DOHH2 (cell line): ENCODE data around the gene GGACT.

Experiments
- H3F3A ChIP-seq: fragments of 200-600 bp; sonication (generic), shearing (Covaris generic); 2 replicates; pipeline ENCODE4 v1.6.0; 2016; ENCODE audit warnings: antibody characterized with exemption, mild to moderate bottlenecking; ENCODE audit not compliant: control insufficient read depth, insufficient read depth
- H3K27ac ChIP-seq: fragments of 200-600 bp; sonication (generic); 2 replicates; pipeline ENCODE4 v1.5.1; 2014; ENCODE audit warnings: low read depth, mild to moderate bottlenecking, low read length, moderate library complexity
- H3K27me3 ChIP-seq: fragments of 200-600 bp; sonication (generic); 2 replicates; pipeline ENCODE4 v1.6.1; 2014; ENCODE audit warnings: mild to moderate bottlenecking, low read length, mixed read lengths; ENCODE audit not compliant: control insufficient read depth
- H3K36me3 ChIP-seq: fragments of 200-600 bp; sonication (generic); 2 replicates; pipeline ENCODE4 v1.6.1; 2014; ENCODE audit warnings: mild to moderate bottlenecking, low read length, moderate library complexity, mixed read lengths; ENCODE audit not compliant: control insufficient read depth
- H3K4me1 ChIP-seq: fragments of 200-600 bp; sonication (generic); 2 replicates; pipeline ENCODE4 v1.6.1; 2014; ENCODE audit warnings: mild to moderate bottlenecking, low read length, mixed read lengths; ENCODE audit not compliant: control insufficient read depth
- H3K4me2 ChIP-seq: fragments of 200-600 bp; sonication (generic); 2 replicates; pipeline ENCODE4 v1.6.0; 2014; ENCODE audit warnings: mild to moderate bottlenecking, low read length, moderate library complexity
- H3K4me3 ChIP-seq: fragments of 200-600 bp; sonication (generic); 2 replicates; pipeline ENCODE4 v1.5.1; 2014; ENCODE audit warnings: mild to moderate bottlenecking, low read length, mixed read lengths
- H3K79me2 ChIP-seq: fragments of 200-600 bp; sonication (generic); 2 replicates; pipeline ENCODE4 v1.6.1; 2014; ENCODE audit warnings: mild to moderate bottlenecking, low read length, mixed read lengths; ENCODE audit not compliant: control insufficient read depth
- H3K9me2 ChIP-seq: fragments of 200-600 bp; sonication (generic); replicated peaks from 2 replicates; pipeline ENCODE4 v1.6.1; 2014; ENCODE audit warnings: mild to moderate bottlenecking, low read length, mixed read lengths; ENCODE audit not compliant: control insufficient read depth
- H3K9me3 ChIP-seq: fragments of 200-600 bp; sonication (generic); 2 replicates; pipeline ENCODE4 v1.6.1; 2014; ENCODE audit warnings: antibody characterized with exemption, low read length, mixed read lengths; ENCODE audit not compliant: control insufficient read depth, insufficient read depth
- H4K20me1 ChIP-seq: fragments of 200-600 bp; sonication (generic); 2 replicates; pipeline ENCODE4 v1.6.0; 2014; ENCODE audit warnings: low read depth, mild to moderate bottlenecking, antibody characterized with exemption, low read length, moderate library complexity; ENCODE audit not compliant: control insufficient read depth, insufficient read depth
- EZH2phosphoT487 ChIP-seq: fragments of 200-600 bp; sonication (generic); IDR thresholded peaks from 2 replicates; pipeline ENCODE4 v1.6.1; 2017; ENCODE audit warnings: borderline replicate concordance, mild to moderate bottlenecking, antibody characterized with exemption, low read length, moderate library complexity, mixed read lengths
- TF ChIP-seq, protein P1 (sequence below): fragments of 200-600 bp; sonication (generic); IDR thresholded peaks from one replicate; pipeline ENCODE4 v1.5.1; 2014; ENCODE audit warnings: antibody characterized with exemption, mild to moderate bottlenecking, low read depth, low read length; ENCODE audit not compliant: poor library complexity, severe bottlenecking

Gene GGACT

DNA sequence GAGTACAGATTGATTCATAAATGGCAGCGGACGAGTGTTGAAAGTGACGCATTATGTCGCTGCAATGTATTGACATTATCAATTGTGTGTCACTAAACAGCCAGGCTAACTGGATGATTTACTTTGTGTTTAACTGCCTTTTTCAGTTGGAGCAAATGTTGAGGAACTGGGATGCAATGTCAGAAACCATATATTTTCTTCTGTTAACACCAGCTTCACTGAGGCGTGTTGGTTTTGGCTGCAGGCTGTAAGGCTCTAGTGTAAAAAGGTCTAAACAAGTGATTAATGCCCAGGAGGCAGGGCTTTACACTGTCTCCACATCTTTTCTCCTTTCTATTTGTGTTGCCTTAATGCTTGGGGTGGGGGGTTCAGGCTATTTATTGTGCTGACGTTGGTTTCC lies 80.1 kb downstream of the GGACT start:
- no peaks in the 10 kb centered on the region for H3F3A ChIP-seq
- peaks cover 5% of the 10 kb centered on the region; the same call in 1 of the 2 replicates for H3K27me3 ChIP-seq
- TF ChIP-seq EZH2phosphoT487: no peak
- TF ChIP-seq, protein P1, sequence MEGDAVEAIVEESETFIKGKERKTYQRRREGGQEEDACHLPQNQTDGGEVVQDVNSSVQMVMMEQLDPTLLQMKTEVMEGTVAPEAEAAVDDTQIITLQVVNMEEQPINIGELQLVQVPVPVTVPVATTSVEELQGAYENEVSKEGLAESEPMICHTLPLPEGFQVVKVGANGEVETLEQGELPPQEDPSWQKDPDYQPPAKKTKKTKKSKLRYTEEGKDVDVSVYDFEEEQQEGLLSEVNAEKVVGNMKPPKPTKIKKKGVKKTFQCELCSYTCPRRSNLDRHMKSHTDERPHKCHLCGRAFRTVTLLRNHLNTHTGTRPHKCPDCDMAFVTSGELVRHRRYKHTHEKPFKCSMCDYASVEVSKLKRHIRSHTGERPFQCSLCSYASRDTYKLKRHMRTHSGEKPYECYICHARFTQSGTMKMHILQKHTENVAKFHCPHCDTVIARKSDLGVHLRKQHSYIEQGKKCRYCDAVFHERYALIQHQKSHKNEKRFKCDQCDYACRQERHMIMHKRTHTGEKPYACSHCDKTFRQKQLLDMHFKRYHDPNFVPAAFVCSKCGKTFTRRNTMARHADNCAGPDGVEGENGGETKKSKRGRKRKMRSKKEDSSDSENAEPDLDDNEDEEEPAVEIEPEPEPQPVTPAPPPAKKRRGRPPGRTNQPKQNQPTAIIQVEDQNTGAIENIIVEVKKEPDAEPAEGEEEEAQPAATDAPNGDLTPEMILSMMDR: no peak
- H3K9me3 ChIP-seq: no peaks in the 10 kb centered on the region
- no peaks in the 10 kb centered on the region for H3K9me2 ChIP-seq
- no peaks in the 10 kb centered on the region for H3K4me1 ChIP-seq
- H3K4me2 ChIP-seq: no peak overlapping the region
- no peaks in the 10 kb centered on the region for H3K79me2 ChIP-seq
- no peak overlapping the region for H3K4me3 ChIP-seq
- no peaks in the 10 kb centered on the region for H4K20me1 ChIP-seq
- H3K36me3 ChIP-seq: no peaks in the 10 kb centered on the region
- no peak overlapping the region for H3K27ac ChIP-seq

GRCh38 chr13:100506600-100507422 lies 81.8 kb downstream of the GGACT start:
- Histone ChIP-seq H3K4me3 (no peak overlapping the region), H3K4me2 (no peak overlapping the region), H3K79me2 (no peaks in the 10 kb centered on the region), H3K36me3 (no peaks in the 10 kb centered on the region), H3K27me3 (peaks cover 5% of the 10 kb centered on the region; the same call in 1 of the 2 replicates), H3K4me1 (no peaks in the 10 kb centered on the region), H3K27ac (no peak overlapping the region), H4K20me1 (no peaks in the 10 kb centered on the region), H3K9me3 (no peaks in the 10 kb centered on the region), H3F3A (no peaks in the 10 kb centered on the region), H3K9me2 (no peaks in the 10 kb centered on the region)
- TF ChIP-seq EZH2phosphoT487: no peak
- TF ChIP-seq, protein P1: no peak

GRCh38 chr13:100506154-100506553 lies 82.4 kb downstream of the GGACT start:
- H3K27ac ChIP-seq: no peak overlapping the region
- H3K4me2 ChIP-seq: no peak overlapping the region

More at GRCh38 chr13:100506154-100506553, 82.4 kb downstream of the GGACT start:
- no peaks in the 10 kb centered on the region for H4K20me1 ChIP-seq
- H3K4me1 ChIP-seq: no peaks in the 10 kb centered on the region
- no peaks in the 10 kb centered on the region for H3K79me2 ChIP-seq
- H3K36me3 ChIP-seq: no peaks in the 10 kb centered on the region
- H3K9me2 ChIP-seq: no peaks in the 10 kb centered on the region
- H3K4me3 ChIP-seq: no peak overlapping the region
- TF ChIP-seq EZH2phosphoT487: no peak
- TF ChIP-seq, protein P1: no peak
- no peaks in the 10 kb centered on the region for H3F3A ChIP-seq
- peaks cover 5% of the 10 kb centered on the region; the same call in 1 of the 2 replicates for H3K27me3 ChIP-seq
- no peaks in the 10 kb centered on the region for H3K9me3 ChIP-seq
